HUDEP-2 (cell line): Measurements from ENCODE around the gene ZNF664.

Experiments
- DNase-seq, 76 experiments: peaks; one replicate each; lab custom pipeline; 2025; ENCODE audit not compliant: unreplicated experiment in 76 of 76; lab: John Stamatoyannopoulos, UW

The ZNF664 gene

DNA sequence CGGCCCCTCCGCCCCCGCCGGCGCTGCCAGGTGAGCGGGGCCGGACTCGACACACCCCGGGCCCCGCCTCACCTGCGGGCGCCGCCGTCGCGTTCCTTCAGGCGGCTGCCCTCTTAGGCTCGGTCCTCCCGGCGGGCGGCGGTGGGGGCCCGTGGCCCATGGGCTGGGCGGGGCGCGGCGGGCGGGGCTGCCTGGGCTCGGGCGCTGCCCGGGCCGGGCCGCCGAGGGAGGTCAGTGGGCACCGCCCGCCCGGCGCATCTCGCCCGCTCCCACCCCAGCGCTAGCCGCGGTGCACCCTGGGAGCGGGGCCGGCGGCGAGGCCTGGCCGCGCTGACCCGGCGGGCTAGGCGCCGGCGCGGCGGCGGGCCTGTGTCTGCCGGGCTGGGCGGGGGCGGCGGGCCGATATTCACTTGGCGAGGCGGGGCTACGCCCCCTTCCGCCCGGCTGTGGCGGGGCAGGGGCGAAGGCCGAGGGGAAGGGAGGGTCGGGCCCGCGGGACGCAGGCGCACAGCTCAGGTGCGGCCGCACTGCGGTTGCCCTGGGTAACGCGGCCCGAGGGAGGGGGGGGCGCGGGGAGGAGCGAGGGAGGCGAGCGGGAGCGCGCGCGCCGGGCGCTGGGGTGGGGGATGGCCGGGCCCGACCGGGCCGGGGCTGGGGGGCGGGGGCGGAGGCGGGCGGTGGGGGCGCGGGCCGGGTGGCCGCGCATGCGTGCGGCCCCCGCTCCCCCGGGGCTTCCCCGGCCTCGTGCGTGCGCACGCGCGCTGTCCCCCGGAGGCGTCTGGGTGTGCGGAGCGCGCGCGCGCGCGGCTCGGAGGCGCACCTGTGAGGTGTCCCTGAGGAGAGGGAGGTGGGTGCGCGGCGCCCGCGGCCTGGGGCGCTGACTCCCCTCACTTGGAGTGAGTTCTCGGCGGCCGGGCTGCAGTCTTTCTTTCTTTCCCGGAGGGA, at the start of gene ZNF664, which contains the start of gene CCDC92:
Gene ZNF664 (plus strand): TSS at position 759 of the 945 bp plus-strand sequence. CDS start 38,930 bp downstream, outside the sequence.
Gene CCDC92 (minus strand): TSS at position 375 of the 945 bp plus-strand sequence. CDS start 28,526 bp downstream, outside the sequence.
- DNase-seq: peak in 71 of 76 experiments; percentile 22 to 90 (median 72)

GRCh38 chr12:123923927-123924326, 49.1 kb upstream of the ZNF664 start:
- DNase-seq: no peak

DNA sequence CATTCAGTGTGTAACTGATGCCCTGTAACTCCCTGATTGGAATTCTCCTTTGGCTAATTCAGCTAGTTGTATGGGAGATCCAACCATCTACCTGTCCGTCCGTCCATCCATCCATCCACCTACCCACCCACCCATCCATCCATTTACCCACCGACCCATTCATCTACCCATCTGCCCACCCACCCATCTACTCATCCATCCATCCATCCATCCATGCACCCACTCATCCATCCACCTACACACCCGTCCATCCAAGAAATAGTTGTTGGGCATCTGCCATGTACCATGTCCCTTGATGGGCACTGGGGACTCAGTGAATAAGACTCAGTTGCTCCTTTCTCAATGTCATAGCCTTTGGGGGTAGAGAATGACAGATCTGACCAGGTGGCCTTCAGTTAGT, 48.5 kb upstream of the ZNF664 start:
- DNase-seq: no peak

- DNase-seq: no peak
Measured at GRCh38 chr12:123928274-123928865, 44.6 kb upstream of the ZNF664 start.

DNA sequence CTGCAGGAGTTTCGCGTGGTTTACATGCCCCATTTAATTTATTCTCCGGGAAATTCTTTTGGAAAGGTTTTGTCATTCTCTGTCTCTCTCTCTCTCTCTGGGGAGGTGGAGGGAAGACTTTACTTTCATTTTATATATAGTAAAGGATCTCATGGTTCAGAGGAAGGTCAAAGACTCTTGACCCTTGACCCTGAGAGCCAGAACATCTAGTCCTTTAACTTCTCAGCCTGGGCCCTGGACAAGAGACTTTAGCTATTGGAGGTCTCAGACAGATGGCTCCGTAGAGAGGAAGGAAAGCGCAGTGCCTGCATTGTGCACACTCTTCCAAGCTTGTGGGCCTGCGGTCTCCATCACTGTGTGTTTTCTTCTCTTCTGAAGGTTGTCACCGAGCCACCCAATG, 44.1 kb upstream of the ZNF664 start:
- DNase-seq: no peak

GRCh38 chr12:123929946-123930583, 43.0 kb upstream of the ZNF664 start:
- no peak for DNase-seq

GRCh38 chr12:123931686-123932321, 41.2 kb upstream of the ZNF664 start:
- no peak for DNase-seq

DNA sequence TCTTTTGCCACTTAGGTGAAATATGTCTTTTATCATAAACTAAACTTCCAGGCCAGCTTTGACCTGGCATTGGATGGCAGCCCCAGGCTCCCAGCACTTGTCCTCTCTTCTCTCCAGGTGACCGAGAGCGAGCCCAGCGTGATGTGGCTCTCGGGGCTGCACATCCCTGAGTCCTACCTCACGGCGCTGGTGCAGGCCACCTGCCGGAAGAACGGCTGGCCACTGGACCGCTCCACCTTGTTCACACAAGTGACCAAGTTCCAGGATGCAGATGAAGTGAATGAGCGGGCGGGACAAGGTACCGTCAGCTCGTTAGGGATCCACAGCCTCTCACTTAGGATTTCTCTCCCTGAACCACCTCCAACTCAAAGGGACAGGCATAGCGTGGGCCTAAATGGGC, 39.8 kb upstream of the ZNF664 start:
- no peak for DNase-seq

- no peak for DNase-seq
Measured at GRCh38 chr12:123934016-123934620, 38.9 kb upstream of the ZNF664 start.

- no peak for DNase-seq
Measured at GRCh38 chr12:123934829-123935228, 38.2 kb upstream of the ZNF664 start.

DNA sequence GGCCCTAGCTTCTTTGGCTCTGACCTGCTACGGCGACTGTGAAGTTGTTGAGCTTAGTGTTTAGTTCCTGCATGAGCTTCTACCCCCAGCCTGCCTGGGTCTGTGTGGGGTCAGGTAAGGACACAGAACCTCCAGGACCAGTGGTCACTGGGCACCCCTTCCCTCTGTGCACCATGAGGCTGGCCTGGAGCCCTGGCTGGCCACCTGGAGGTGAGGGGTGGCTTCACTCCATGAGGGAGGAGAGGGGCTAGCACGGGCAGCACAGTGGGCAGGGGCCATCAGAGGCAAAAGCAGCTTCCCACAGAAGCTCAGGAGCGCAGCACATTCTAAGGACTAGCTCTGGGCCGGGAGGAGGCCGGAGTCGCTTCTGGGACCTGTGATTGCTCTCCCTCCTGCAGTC, 37.1 kb upstream of the ZNF664 start:
- no peak for DNase-seq

DNA sequence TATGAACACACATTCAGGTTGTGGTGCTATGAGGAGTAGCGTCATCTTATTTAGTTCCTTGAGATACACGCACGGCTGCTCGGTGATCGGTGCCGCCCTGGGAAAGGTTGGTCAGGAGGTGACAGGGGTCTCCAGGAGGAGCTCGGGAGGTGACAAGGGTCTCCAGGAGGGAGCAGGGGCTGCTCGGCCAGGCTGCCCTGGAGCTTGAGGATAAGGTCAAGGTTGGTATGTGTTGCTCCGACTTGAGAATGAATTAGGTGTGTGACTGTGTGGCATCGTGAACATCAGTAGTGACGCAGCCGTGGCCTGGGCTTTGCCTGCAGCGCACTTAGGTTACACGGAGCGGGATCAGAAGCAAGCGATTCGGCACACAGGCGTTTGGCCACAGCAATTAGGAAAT, 36.5 kb upstream of the ZNF664 start:
- DNase-seq: no peak

- DNase-seq: no peak
Measured at GRCh38 chr12:123936956-123937706, 35.9 kb upstream of the ZNF664 start.

GRCh38 chr12:123937707-123938591, 35.1 kb upstream of the ZNF664 start:
- no peak for DNase-seq

DNA sequence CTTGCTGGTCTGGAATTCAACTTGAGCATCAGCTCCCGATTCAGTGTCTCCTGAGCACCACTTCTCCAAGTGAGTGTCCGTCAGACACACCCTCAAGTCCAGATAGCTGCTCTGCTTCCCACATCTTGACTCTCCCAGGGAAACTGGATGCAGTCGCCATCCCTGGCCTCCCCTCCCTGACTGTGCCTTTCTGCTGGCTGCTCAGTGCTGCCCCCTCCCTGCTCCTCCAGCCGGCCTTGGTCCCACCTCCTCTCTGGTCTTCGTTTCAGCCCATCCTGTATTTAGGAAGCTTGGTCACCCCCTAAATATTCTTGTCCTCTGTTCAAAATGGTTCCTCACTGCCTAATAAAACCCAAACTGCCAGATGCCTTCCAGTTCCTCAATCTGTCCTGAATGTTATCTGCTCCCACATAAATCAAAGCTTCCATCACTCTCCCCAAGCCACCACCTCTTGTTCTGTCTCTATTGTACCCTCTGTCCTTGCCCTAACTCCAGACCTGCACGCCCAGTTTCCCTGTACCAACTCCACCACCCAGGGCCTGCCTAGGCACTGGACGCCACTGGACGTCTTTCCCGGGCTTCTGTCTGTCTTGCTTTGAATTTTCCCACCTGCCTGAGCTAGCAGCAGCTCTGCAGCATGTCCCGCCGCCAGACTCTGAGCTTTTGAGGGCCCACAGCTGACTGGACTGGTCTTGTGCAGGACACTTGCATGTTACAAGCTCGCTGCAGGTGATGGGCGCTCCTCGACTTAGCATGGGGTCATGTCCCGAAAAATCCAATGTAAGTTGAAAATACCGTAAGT, 34.1 kb upstream of the ZNF664 start:
- DNase-seq: peak in 2 of 76 experiments; percentile 2 to 4

GRCh38 chr12:123939716-123940626, 33.0 kb upstream of the ZNF664 start:
- no peak for DNase-seq

- DNase-seq: no peak
Measured at GRCh38 chr12:123940627-123940966, 32.4 kb upstream of the ZNF664 start.
